HFFc6 (cell line): Measurements from ENCODE around the gene NFIA. TPM values are rescaled to one million over a fixed set of nuclear protein-coding genes. Genes with fewer than 3 reads are reported as not detected.

Experiments used
- DNase-seq: peaks from one replicate; pipeline ENCODE4 v3.0.0-alpha.2; 2018
- H3K27ac Mint-ChIP-seq: 2 replicates; pipeline ENCODE4 v1.8.0; 2020; ENCODE audit warnings: mild to moderate bottlenecking, mixed read lengths
- H3K27me3 Mint-ChIP-seq: 2 replicates; pipeline ENCODE4 v1.8.0; 2021; ENCODE audit warnings: mild to moderate bottlenecking, moderate library complexity, mixed read lengths; ENCODE audit not compliant: insufficient read depth
- H3K36me3 Mint-ChIP-seq: 2 replicates; pipeline ENCODE4 v1.8.0; 2021; ENCODE audit warnings: low read depth, mixed read lengths
- H3K4me1 Mint-ChIP-seq: 2 replicates; pipeline ENCODE4 v1.8.0; 2020; ENCODE audit warnings: low read depth, mixed read lengths
- H3K4me3 Mint-ChIP-seq: 2 replicates; pipeline ENCODE4 v1.8.0; 2020; ENCODE audit warnings: mild to moderate bottlenecking, moderate library complexity, mixed read lengths
- H3K9me3 Mint-ChIP-seq: 2 replicates; pipeline ENCODE4 v1.8.0; 2020; ENCODE audit warnings: mild to moderate bottlenecking, mixed read lengths
- total RNA-seq, 6 experiments: library from RNA; stranded (reverse); fragmentation: NEBNext Ultra II Directional; extraction: Animal tissue kit (Norgen Biotek cat#: 25700); gene quantifications; 2 replicates in 1 of 6; 3 replicates in 5 of 6; pipeline ENCODE4 v1.2.3, GENCODE V29; 2021
- TF ChIP-seq, protein P1 (sequence below): fragments of 200-600 bp; sonication (generic); IDR thresholded peaks from 2 replicates; pipeline ENCODE4 v1.5.0; 2021; ENCODE audit warnings: antibody characterized with exemption, mild to moderate bottlenecking

Gene NFIA
- total RNA-seq, 6 experiments from 2014 or later = 8.5 to 11.3 (median 10.4) TPM

DNA sequence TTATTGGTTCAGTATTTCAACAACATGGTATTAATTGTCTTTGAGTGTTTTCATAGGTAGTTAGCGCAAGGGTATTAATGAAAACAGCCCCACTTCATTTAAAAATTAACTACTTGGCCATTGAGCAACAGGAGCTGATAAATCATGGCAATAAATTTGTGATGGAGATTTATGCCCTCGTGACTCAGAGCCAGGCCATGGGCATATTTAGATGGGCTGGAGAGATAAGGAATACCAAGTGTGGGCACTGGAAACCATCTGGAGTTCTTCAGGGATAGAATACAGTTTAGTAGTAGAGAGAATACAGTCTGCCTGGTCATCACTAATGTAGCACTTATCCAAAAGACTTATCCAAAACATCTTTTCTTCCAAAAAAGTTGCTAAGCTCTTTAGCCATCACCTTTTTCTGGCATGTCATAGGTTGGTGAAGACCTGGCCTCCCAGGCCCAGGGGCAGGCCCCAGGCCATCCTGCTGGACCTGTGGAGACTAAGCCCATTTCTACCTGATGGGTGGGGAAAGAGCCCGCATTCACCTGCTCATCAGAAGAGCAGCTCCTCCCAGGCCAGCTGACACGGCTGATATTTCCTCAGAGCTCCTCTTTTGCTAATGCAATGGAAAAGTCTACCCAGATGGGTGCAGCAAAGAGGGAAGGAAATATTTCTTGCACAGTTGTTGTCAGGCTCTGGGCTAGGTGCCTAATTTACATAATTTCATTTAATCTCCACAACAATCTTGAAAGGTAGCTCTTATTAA lies 404.6 kb downstream of the NFIA start:
- no peak for DNase-seq
- TF ChIP-seq, protein P1, sequence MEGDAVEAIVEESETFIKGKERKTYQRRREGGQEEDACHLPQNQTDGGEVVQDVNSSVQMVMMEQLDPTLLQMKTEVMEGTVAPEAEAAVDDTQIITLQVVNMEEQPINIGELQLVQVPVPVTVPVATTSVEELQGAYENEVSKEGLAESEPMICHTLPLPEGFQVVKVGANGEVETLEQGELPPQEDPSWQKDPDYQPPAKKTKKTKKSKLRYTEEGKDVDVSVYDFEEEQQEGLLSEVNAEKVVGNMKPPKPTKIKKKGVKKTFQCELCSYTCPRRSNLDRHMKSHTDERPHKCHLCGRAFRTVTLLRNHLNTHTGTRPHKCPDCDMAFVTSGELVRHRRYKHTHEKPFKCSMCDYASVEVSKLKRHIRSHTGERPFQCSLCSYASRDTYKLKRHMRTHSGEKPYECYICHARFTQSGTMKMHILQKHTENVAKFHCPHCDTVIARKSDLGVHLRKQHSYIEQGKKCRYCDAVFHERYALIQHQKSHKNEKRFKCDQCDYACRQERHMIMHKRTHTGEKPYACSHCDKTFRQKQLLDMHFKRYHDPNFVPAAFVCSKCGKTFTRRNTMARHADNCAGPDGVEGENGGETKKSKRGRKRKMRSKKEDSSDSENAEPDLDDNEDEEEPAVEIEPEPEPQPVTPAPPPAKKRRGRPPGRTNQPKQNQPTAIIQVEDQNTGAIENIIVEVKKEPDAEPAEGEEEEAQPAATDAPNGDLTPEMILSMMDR = no peak
- Mint-ChIP-seq H3K27me3 (peaks cover 19% of the 10 kb centered on the region), H3K27ac (no peak overlapping the region), H3K4me1 (peaks cover 13% of the 10 kb centered on the region), H3K9me3 (no peaks in the 10 kb centered on the region), H3K4me3 (no peak overlapping the region), H3K36me3 (no peaks in the 10 kb centered on the region)

DNA sequence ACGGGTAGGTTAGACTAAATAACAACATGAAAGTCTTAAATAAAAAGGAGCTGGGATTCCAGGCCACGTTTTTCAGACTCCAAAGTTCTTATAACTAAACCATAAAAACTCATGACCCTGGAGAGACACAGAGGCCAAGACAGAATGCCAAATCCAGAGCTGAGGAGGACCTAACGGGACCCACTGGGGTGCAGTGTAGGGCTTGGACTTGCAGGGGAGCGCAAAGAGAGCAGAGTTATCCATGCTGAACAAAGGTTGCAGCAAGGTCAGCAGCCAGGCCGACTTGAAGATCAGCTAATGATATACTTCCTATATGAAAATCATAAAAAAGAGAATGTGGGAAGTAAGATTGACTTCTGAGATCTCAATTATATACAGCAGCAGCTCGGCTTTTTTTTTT lies 405.4 kb downstream of the NFIA start:
- Mint-ChIP-seq H3K36me3 (no peaks in the 10 kb centered on the region), H3K4me1 (peaks cover 14% of the 10 kb centered on the region), H3K9me3 (no peaks in the 10 kb centered on the region), H3K27ac (no peak overlapping the region), H3K4me3 (no peak overlapping the region), H3K27me3 (peaks cover 17% of the 10 kb centered on the region)
- DNase-seq = no peak
- TF ChIP-seq, protein P1 = no peak

DNA sequence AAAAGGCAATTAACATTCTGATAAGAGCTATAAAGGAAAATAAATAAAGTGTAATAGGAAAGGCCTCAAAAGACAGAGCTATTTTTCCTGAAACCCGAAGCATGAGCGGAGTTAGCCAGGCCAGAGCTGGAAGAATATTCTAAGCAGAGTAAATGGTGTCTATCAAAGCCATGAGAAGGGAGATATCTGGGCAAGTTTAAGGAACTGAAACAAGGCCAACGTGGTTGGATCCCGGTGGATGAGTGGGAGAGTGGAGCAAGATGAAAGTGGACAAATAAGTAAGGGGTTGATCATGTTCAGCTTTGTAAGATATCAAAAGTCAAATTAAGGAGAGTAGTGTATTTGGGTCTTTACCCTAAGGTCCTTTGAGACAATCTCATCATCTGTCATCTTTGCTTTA lies 408.6 kb downstream of the NFIA start:
- Mint-ChIP-seq H3K27ac (no peak overlapping the region), H3K27me3 (peaks cover 7% of the 10 kb centered on the region), H3K4me1 (peaks cover 21% of the 10 kb centered on the region), H3K36me3 (no peaks in the 10 kb centered on the region), H3K9me3 (no peaks in the 10 kb centered on the region), H3K4me3 (no peak overlapping the region)
- DNase-seq = no peak
- TF ChIP-seq, protein P1 = no peak

DNA sequence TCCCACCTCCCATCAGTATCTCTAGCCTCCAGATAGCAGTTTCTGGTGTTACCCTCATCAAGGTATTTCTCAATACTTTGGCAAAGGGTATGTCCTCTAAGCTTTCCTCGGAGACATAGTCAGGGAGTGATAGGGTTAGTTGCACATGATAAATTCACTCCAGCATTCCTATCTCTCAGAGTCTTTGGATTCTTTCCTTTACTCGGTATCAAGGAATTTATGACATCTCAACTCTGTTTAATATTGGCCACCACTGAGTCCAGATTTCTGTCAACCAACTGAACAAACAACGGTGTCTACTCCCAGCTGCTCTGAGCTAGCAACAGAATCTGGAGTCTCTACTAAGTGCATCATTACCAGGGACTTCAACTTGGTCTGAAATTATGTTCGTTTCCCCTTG lies 409.1 kb downstream of the NFIA start:
- peak; percentile 13 for DNase-seq
- Mint-ChIP-seq H3K27ac (no peak overlapping the region), H3K9me3 (no peaks in the 10 kb centered on the region), H3K36me3 (no peaks in the 10 kb centered on the region), H3K4me1 (peaks cover 25% of the 10 kb centered on the region), H3K27me3 (peaks cover 7% of the 10 kb centered on the region), H3K4me3 (no peak overlapping the region)
- TF ChIP-seq, protein P1 = no peak

DNA sequence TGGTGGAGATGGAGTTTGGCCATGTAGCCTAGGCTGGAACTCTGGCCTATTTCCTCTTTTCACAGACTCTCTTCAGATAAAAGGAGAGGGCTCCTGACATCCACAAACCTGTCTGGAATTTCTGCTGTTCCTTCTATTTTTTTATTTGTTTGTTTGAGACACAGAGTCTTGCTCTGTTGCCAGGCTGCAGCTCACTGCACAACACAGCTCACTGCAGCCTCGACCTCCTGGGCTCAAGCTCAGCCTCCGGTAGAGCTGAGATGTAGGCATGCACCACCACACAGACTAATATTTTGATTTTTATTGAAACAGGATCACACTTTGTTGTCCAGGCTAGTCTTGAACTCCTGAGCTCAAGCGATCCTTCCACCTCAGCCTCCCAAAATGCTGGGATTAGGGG lies 411.6 kb downstream of the NFIA start:
- peaks cover 7% of the 10 kb centered on the region for H3K27me3 Mint-ChIP-seq
- H3K4me3 Mint-ChIP-seq = no peak overlapping the region
- H3K27ac Mint-ChIP-seq = no peak overlapping the region
- H3K4me1 Mint-ChIP-seq = peaks cover 35% of the 10 kb centered on the region
- H3K9me3 Mint-ChIP-seq = no peaks in the 10 kb centered on the region
- no peaks in the 10 kb centered on the region for H3K36me3 Mint-ChIP-seq
- TF ChIP-seq, protein P1 = no peak
- no peak for DNase-seq
